ENCODE data around the gene ARSG.
"Not testable (repeated sequence)": the region's sequence is repeated elsewhere in the genome, so short reads cannot be mapped to it uniquely, and the experiment has no call there.

Gene ARSG

GRCh38 chr17:68326681-68327080 lies 35.4 kb downstream of the ARSG start:
- no peak for TF ChIP-seq ZNF384 (IDR thresholded peaks at IDR 0.05)
- TF ChIP-seq FOXK2 (IDR thresholded peaks at IDR 0.05): no peak
- no peak for TF ChIP-seq FOXM1 (IDR thresholded peaks at IDR 0.05; ENCODE audit: borderline replicate concordance)
- no peak for TF ChIP-seq CTBP1 (IDR thresholded peaks at IDR 0.05; ENCODE audit: borderline replicate concordance)
- no peak for TF ChIP-seq TARDBP (IDR thresholded peaks at IDR 0.05)
- no peak for TF ChIP-seq NFRKB (IDR thresholded peaks at IDR 0.05)
- no peak for TF ChIP-seq SUZ12 (IDR thresholded peaks at IDR 0.05)
- TF ChIP-seq ARNT (IDR thresholded peaks at IDR 0.05): no peak
- TF ChIP-seq L3MBTL2 (conservative IDR thresholded peaks at IDR 0.05): no peak
- no peak for TF ChIP-seq HDGF (IDR thresholded peaks at IDR 0.05; ENCODE audit: borderline replicate concordance)
- TF ChIP-seq LEF1 (IDR thresholded peaks at IDR 0.05; ENCODE audit: borderline replicate concordance): no peak
- no peak for TF ChIP-seq ELF4 (IDR thresholded peaks at IDR 0.05)
- no peak for TF ChIP-seq SP1 (IDR thresholded peaks at IDR 0.05)
- no peak for TF ChIP-seq FOXA1 (IDR thresholded peaks at IDR 0.05)
- TF ChIP-seq, protein P1, sequence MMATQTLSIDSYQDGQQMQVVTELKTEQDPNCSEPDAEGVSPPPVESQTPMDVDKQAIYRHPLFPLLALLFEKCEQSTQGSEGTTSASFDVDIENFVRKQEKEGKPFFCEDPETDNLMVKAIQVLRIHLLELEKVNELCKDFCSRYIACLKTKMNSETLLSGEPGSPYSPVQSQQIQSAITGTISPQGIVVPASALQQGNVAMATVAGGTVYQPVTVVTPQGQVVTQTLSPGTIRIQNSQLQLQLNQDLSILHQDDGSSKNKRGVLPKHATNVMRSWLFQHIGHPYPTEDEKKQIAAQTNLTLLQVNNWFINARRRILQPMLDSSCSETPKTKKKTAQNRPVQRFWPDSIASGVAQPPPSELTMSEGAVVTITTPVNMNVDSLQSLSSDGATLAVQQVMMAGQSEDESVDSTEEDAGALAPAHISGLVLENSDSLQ (IDR thresholded peaks at IDR 0.05): no peak
- TF ChIP-seq BHLHE40 (IDR thresholded peaks at IDR 0.05; ENCODE audit: borderline replicate concordance): no peak
- DNase-seq (ENCODE audit: extremely low spot score): no peak
- POLR2A ChIA-PET: no interaction called here
- CTCF ChIA-PET: no interaction called here

DNA sequence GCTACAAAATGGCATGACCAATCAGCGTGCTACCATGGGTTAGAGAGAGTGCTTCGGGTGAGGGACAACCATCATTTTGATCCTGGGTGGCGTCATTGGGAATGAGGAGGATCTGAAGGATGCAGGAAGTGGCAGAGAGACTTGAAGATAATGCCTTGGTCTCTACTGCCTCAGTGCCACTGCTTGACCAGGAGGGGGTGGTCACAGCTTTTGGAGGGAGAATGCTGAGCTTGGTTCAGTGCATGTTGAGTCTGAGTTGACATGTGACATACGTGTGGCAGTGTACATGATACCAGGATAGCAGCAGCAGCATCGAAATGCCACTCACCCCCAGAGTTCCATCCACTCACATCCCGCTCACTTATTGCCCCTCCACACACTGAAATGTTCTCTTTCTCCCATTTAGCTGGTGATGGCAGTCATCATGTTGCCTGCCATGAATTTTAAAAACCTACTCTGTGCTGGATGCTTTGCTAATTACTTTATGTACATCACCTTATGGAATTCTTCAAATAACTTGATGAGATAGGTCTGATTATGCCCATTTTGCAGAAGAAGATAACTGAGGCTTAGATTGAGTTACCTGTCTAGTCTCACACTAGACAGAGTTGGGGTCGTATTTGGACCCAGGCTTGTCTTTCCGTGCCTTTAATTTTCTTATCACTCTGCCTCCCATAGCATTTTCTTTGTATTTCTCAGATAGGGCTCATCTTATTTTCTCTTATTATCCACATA lies 36.7 kb downstream of the ARSG start:
- POLR2A ChIA-PET: no interaction called here
- TF ChIP-seq FOXM1 (IDR thresholded peaks at IDR 0.05; ENCODE audit: borderline replicate concordance) (no peak), ZNF384 (IDR thresholded peaks at IDR 0.05) (no peak), LEF1 (IDR thresholded peaks at IDR 0.05; ENCODE audit: borderline replicate concordance) (no peak), ELF4 (IDR thresholded peaks at IDR 0.05) (no peak), NFRKB (IDR thresholded peaks at IDR 0.05) (no peak), FOXK2 (IDR thresholded peaks at IDR 0.05) (no peak), SUZ12 (IDR thresholded peaks at IDR 0.05) (no peak), SP1 (IDR thresholded peaks at IDR 0.05) (no peak), TARDBP (IDR thresholded peaks at IDR 0.05) (no peak), FOXA1 (IDR thresholded peaks at IDR 0.05) (no peak), ARNT (IDR thresholded peaks at IDR 0.05) (no peak), CTBP1 (IDR thresholded peaks at IDR 0.05; ENCODE audit: borderline replicate concordance) (no peak), BHLHE40 (IDR thresholded peaks at IDR 0.05; ENCODE audit: borderline replicate concordance) (no peak), L3MBTL2 (conservative IDR thresholded peaks at IDR 0.05) (no peak), HDGF (IDR thresholded peaks at IDR 0.05; ENCODE audit: borderline replicate concordance) (no peak)
- TF ChIP-seq, protein P1 (IDR thresholded peaks at IDR 0.05): no peak
- CTCF ChIA-PET: interaction anchor here (0.8 kb wide), 1 partner anchor 48 kb away, joined by 3 read pairs; no protein-coding TSS in a partner anchor
- DNase-seq (ENCODE audit: extremely low spot score): no peak

DNA sequence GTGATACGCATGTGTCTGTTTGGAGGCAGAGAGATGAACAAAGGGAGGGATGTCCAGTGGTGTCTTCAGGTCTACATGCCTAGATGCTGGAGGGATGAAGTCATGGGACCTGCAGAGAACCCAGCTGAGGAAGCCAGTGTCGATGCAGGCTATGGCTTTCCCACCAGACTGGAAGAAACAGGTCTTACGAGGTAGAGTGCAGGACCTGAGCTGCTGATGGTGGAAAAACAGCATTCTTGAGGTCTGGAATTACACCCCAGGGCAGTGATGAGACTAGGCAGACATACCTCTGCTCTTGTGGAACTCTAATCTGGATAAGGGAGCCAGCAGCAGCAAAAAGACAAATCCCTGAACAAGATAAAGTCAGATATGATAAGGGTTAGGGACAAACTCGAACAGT lies 37.4 kb downstream of the ARSG start:
- DNase-seq (ENCODE audit: extremely low spot score): no peak
- ChIA-PET CTCF (no interaction called here), POLR2A (no interaction called here)
- no peak for TF ChIP-seq SP1 (IDR thresholded peaks at IDR 0.05)
- TF ChIP-seq SUZ12 (IDR thresholded peaks at IDR 0.05): no peak
- no peak for TF ChIP-seq ELF4 (IDR thresholded peaks at IDR 0.05)
- no peak for TF ChIP-seq TARDBP (IDR thresholded peaks at IDR 0.05)
- TF ChIP-seq L3MBTL2 (conservative IDR thresholded peaks at IDR 0.05): no peak
- TF ChIP-seq, protein P1 (IDR thresholded peaks at IDR 0.05): no peak
- no peak for TF ChIP-seq LEF1 (IDR thresholded peaks at IDR 0.05; ENCODE audit: borderline replicate concordance)
- TF ChIP-seq FOXA1 (IDR thresholded peaks at IDR 0.05): no peak
- TF ChIP-seq NFRKB (IDR thresholded peaks at IDR 0.05): no peak
- no peak for TF ChIP-seq CTBP1 (IDR thresholded peaks at IDR 0.05; ENCODE audit: borderline replicate concordance)
- no peak for TF ChIP-seq ZNF384 (IDR thresholded peaks at IDR 0.05)
- TF ChIP-seq ARNT (IDR thresholded peaks at IDR 0.05): no peak
- no peak for TF ChIP-seq FOXK2 (IDR thresholded peaks at IDR 0.05)
- no peak for TF ChIP-seq FOXM1 (IDR thresholded peaks at IDR 0.05; ENCODE audit: borderline replicate concordance)
- TF ChIP-seq BHLHE40 (IDR thresholded peaks at IDR 0.05; ENCODE audit: borderline replicate concordance): no peak

- CTCF ChIA-PET: no interaction called here
- DNase-seq (ENCODE audit: extremely low spot score): no peak
- POLR2A ChIA-PET: no interaction called here
- no peak for TF ChIP-seq BHLHE40 (IDR thresholded peaks at IDR 0.05; ENCODE audit: borderline replicate concordance)
Measured at GRCh38 chr17:68329331-68329730, 38.0 kb downstream of the ARSG start.

- CTCF ChIA-PET: interaction anchor here (0.6 kb wide), 1 partner anchor 42 kb away, joined by 4 read pairs; no protein-coding TSS in a partner anchor
- DNase-seq (ENCODE audit: extremely low spot score); POLR2A ChIA-PET: not testable (repeated sequence)
Measured at GRCh38 chr17:68331932-68332331, 40.6 kb downstream of the ARSG start.

DNA sequence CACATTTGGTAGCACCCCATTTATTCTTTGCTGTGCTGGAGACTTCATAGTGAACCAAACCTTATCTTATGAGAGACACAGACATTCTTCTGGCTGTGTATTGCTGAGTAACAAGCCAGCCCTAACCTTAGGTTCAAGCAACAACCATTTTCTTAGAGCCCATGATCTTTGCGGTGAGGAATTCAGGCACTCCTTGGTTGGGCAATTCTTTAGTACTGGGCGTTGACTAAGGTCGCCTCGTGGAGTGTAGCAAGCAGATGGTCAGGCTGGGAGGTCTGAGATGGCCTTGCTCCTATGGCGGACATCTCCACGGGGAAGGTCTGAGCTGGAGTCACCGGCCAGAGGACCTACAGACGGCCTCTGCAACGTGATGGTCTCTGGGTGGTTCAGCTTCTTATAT lies 43.1 kb downstream of the ARSG start:
- ChIA-PET CTCF (no interaction called here), POLR2A (no interaction called here)
- DNase-seq (ENCODE audit: extremely low spot score): no peak
- TF ChIP-seq BHLHE40 (IDR thresholded peaks at IDR 0.05; ENCODE audit: borderline replicate concordance): no peak
- TF ChIP-seq NFRKB (IDR thresholded peaks at IDR 0.05): no peak
- TF ChIP-seq TARDBP (IDR thresholded peaks at IDR 0.05): no peak
- TF ChIP-seq ZNF384 (IDR thresholded peaks at IDR 0.05): no peak
- no peak for TF ChIP-seq ARNT (IDR thresholded peaks at IDR 0.05)
- no peak for TF ChIP-seq FOXA1 (IDR thresholded peaks at IDR 0.05)
- no peak for TF ChIP-seq CTBP1 (IDR thresholded peaks at IDR 0.05; ENCODE audit: borderline replicate concordance)
- no peak for TF ChIP-seq FOXM1 (IDR thresholded peaks at IDR 0.05; ENCODE audit: borderline replicate concordance)
- TF ChIP-seq LEF1 (IDR thresholded peaks at IDR 0.05; ENCODE audit: borderline replicate concordance): no peak
- no peak for TF ChIP-seq SP1 (IDR thresholded peaks at IDR 0.05)
- no peak for TF ChIP-seq ELF4 (IDR thresholded peaks at IDR 0.05)
- no peak for TF ChIP-seq L3MBTL2 (conservative IDR thresholded peaks at IDR 0.05)
- TF ChIP-seq HDGF (IDR thresholded peaks at IDR 0.05; ENCODE audit: borderline replicate concordance): no peak
- no peak for TF ChIP-seq FOXK2 (IDR thresholded peaks at IDR 0.05)
- TF ChIP-seq, protein P1 (IDR thresholded peaks at IDR 0.05): no peak
- TF ChIP-seq SUZ12 (IDR thresholded peaks at IDR 0.05): no peak
